Measurements from ENCODE around the gene ARHGEF17. TPM values are rescaled to one million over a fixed set of nuclear protein-coding genes. Genes with fewer than 3 reads are reported as not detected.
"Not testable (repeated sequence)": the region's sequence is repeated elsewhere in the genome, so short reads cannot be mapped to it uniquely, and the experiment has no call there.

The ARHGEF17 gene
- total RNA-seq, 2 donors from 2014 or later: 31.0 to 39.0 TPM

DNA sequence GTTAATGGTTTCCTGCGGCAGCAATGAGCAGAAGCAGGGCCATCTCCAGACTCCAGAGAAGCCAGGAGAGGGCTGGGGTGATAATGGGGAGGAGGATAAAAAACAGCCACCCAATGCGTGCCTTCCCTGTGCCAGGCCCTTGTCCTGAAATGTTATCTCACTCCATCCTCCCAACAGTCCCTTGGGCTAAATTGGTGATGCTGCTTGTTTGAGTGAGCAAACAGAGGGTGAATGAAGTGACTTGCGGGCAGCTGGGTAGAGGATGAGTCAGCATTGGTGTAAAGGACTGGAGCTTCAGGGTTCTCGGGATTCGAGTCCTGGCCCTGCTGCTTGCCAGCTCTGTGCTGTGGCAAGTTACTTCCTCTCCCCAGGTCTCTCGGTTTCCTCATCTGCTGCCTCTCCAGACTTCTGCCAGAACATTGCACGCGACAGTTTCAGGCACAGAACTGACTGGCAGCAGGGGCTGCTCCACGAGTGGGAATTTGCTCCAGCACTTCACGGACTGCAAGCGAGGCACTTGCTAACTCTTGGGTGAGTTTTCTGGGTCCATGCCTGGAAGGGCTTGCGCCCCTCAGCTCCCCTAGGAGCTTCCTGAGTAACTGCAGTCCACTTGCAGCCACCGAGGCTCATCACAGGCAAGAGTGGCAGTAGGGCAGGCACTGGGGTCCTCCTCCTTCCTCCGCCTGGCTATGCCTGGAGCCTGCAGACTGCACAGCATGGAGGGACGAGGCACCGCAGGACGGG, 36.0 kb upstream of the ARHGEF17 start, which contains the start of gene P2RY6:
TSS of gene P2RY6 (plus strand) at position 403 of the 744 bp plus-strand sequence. CDS start 24,181 bp downstream, outside the sequence.
- H3K27me3 Mint-ChIP-seq (ENCODE audit: insufficient read depth): peaks cover 4% of the 10 kb centered on the region
- Histone ChIP-seq H3K27me3 (ENCODE audit: control insufficient read depth, insufficient read depth, low read length, poor library complexity, severe bottlenecking) (no peaks in the 10 kb centered on the region), H3K4me3 (ENCODE audit: low read length) (no peak within 1 kb of the TSS), H3K9me3 (ENCODE audit: control insufficient read depth, low read length) (no peaks in the 10 kb centered on the region), H3K4me1 (ENCODE audit: control insufficient read depth, insufficient read depth, low read length) (peaks cover 13% of the 10 kb centered on the region), H3K9ac (ENCODE audit: extremely low read depth, low read length, poor library complexity, severe bottlenecking) (no peak within 1 kb of the TSS), H3K36me3 (ENCODE audit: control insufficient read depth, insufficient read depth, low read length) (no peaks in the 10 kb centered on the region), H3K27ac (ENCODE audit: low read depth, low read length) (no peak within 1 kb of the TSS)
- H3K9me3 Mint-ChIP-seq: no peaks in the 10 kb centered on the region
- TF ChIP-seq, protein P1, sequence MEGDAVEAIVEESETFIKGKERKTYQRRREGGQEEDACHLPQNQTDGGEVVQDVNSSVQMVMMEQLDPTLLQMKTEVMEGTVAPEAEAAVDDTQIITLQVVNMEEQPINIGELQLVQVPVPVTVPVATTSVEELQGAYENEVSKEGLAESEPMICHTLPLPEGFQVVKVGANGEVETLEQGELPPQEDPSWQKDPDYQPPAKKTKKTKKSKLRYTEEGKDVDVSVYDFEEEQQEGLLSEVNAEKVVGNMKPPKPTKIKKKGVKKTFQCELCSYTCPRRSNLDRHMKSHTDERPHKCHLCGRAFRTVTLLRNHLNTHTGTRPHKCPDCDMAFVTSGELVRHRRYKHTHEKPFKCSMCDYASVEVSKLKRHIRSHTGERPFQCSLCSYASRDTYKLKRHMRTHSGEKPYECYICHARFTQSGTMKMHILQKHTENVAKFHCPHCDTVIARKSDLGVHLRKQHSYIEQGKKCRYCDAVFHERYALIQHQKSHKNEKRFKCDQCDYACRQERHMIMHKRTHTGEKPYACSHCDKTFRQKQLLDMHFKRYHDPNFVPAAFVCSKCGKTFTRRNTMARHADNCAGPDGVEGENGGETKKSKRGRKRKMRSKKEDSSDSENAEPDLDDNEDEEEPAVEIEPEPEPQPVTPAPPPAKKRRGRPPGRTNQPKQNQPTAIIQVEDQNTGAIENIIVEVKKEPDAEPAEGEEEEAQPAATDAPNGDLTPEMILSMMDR (conservative IDR thresholded peaks at IDR 0.05): no peak
- no peaks in the 10 kb centered on the region for H3K36me3 Mint-ChIP-seq (ENCODE audit: low read depth)
- H3K27ac Mint-ChIP-seq: peak within 1 kb of the TSS; percentile 81
- WGBS, 2 experiments (ENCODE audit: insufficient coverage in 1 of 2, insufficient read length in 1 of 2): 88% methylated on average over 13 to 16 of the region's 17 CpGs
- H3K4me1 Mint-ChIP-seq: peaks cover 26% of the 10 kb centered on the region
- DNase-seq: peak; percentile 73
- H3K4me3 Mint-ChIP-seq: no peak within 1 kb of the TSS

DNA sequence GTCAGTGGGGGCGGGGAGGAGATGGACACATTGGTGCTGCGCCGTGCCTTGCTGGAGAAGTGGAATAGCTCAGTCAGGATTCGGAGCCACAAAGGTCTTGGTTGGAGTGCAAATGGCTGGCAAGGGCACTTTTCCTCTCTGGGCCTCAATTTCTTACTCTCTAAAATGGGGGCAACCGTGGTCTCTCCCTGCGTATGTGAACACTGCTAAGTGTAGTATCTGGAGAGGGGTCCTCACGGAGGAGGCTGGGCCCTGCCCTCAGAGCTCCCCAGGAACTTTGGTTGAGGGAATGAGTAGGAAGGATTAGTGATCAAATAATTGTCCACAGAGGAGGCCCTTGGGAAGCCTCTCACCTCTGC, 35.4 kb upstream of the ARHGEF17 start:
- H3K27me3 ChIP-seq (ENCODE audit: control insufficient read depth, insufficient read depth, low read length, poor library complexity, severe bottlenecking): no peaks in the 10 kb centered on the region
- H3K27ac Mint-ChIP-seq: peak overlapping the region; percentile 81
- no peaks in the 10 kb centered on the region for H3K27me3 Mint-ChIP-seq (ENCODE audit: insufficient read depth)
- TF ChIP-seq, protein P1 (conservative IDR thresholded peaks at IDR 0.05): no peak
- no peaks in the 10 kb centered on the region for H3K36me3 Mint-ChIP-seq (ENCODE audit: low read depth)
- no peak overlapping the region for H3K9ac ChIP-seq (ENCODE audit: extremely low read depth, low read length, poor library complexity, severe bottlenecking)
- no peaks in the 10 kb centered on the region for H3K9me3 ChIP-seq (ENCODE audit: control insufficient read depth, low read length)
- H3K4me1 Mint-ChIP-seq: peaks cover 32% of the 10 kb centered on the region
- H3K4me3 Mint-ChIP-seq: no peak overlapping the region
- no peak overlapping the region for H3K27ac ChIP-seq (ENCODE audit: low read depth, low read length)
- H3K9me3 Mint-ChIP-seq: no peaks in the 10 kb centered on the region
- DNase-seq: no peak
- H3K4me1 ChIP-seq (ENCODE audit: control insufficient read depth, insufficient read depth, low read length): peaks cover 13% of the 10 kb centered on the region
- H3K36me3 ChIP-seq (ENCODE audit: control insufficient read depth, insufficient read depth, low read length): no peaks in the 10 kb centered on the region
- H3K4me3 ChIP-seq (ENCODE audit: low read length): no peak overlapping the region
- WGBS, 2 experiments (ENCODE audit: insufficient coverage in 1 of 2, insufficient read length in 1 of 2): 94 to 100% methylated on average over 4 to 7 of the region's 7 CpGs

DNA sequence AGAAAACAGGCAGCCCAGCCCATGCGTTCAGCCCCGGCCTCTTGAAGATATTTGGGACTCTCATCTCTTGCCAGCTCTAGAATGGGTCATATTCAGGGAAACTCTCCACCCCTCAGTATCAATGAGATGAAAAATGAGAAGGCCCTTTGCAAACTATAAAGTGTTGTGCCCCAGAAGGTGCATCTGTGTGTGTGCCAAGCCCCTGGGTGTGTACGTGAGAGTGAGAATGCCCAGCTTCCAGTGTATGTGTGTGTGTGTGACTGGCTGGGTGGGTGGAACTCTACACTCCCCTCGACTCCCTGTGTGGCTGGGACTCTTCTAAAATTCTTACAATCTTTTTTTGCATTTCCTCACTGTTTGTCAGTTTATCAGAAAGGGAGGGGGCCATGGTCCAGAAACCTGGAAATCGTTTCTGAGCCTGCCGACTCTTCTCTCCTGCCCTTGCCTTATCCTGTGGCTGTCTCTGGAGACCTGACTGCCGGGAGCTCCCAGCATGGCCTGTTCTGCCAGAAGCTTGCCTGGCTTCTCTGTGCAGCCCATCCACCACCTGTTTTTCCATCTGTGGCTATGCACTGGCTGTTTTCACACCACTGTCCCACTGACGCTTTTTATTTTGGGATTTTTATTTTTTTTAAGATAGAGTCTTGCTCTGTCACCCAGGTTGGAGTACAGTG, 34.7 kb upstream of the ARHGEF17 start:
- Mint-ChIP-seq H3K27me3 (ENCODE audit: insufficient read depth) (no peaks in the 10 kb centered on the region), H3K4me1 (peaks cover 33% of the 10 kb centered on the region), H3K9me3 (no peaks in the 10 kb centered on the region), H3K4me3 (no peak overlapping the region), H3K27ac (no peak overlapping the region), H3K36me3 (ENCODE audit: low read depth) (no peaks in the 10 kb centered on the region)
- no peaks in the 10 kb centered on the region for H3K9me3 ChIP-seq (ENCODE audit: control insufficient read depth, low read length)
- DNase-seq: peak; percentile 40
- no peaks in the 10 kb centered on the region for H3K36me3 ChIP-seq (ENCODE audit: control insufficient read depth, insufficient read depth, low read length)
- no peak overlapping the region for H3K9ac ChIP-seq (ENCODE audit: extremely low read depth, low read length, poor library complexity, severe bottlenecking)
- no peaks in the 10 kb centered on the region for H3K27me3 ChIP-seq (ENCODE audit: control insufficient read depth, insufficient read depth, low read length, poor library complexity, severe bottlenecking)
- H3K4me1 ChIP-seq (ENCODE audit: control insufficient read depth, insufficient read depth, low read length): peaks cover 13% of the 10 kb centered on the region
- TF ChIP-seq, protein P1 (conservative IDR thresholded peaks at IDR 0.05): no peak
- H3K27ac ChIP-seq (ENCODE audit: low read depth, low read length): no peak overlapping the region
- no peak overlapping the region for H3K4me3 ChIP-seq (ENCODE audit: low read length)
- WGBS, 2 experiments (ENCODE audit: insufficient coverage in 1 of 2, insufficient read length in 1 of 2): 89 to 95% methylated on average over 4 to 7 of the region's 8 CpGs

- not testable (repeated sequence) for H3K4me3 Mint-ChIP-seq; H3K36me3 Mint-ChIP-seq (ENCODE audit: low read depth); H3K27me3 Mint-ChIP-seq (ENCODE audit: insufficient read depth); DNase-seq; H3K27me3 ChIP-seq (ENCODE audit: control insufficient read depth, insufficient read depth, low read length, poor library complexity, severe bottlenecking); H3K36me3 ChIP-seq (ENCODE audit: control insufficient read depth, insufficient read depth, low read length); H3K4me3 ChIP-seq (ENCODE audit: low read length); H3K9ac ChIP-seq (ENCODE audit: extremely low read depth, low read length, poor library complexity, severe bottlenecking); H3K27ac Mint-ChIP-seq; H3K9me3 ChIP-seq (ENCODE audit: control insufficient read depth, low read length); H3K9me3 Mint-ChIP-seq; H3K27ac ChIP-seq (ENCODE audit: low read depth, low read length)
- peaks cover 32% of the 10 kb centered on the region for H3K4me1 Mint-ChIP-seq
- H3K4me1 ChIP-seq (ENCODE audit: control insufficient read depth, insufficient read depth, low read length): peaks cover 13% of the 10 kb centered on the region
- WGBS, 2 experiments (ENCODE audit: insufficient coverage in 1 of 2, insufficient read length in 1 of 2): 93 to 98% methylated on average over 3 to 4 of the region's 4 CpGs
Measured at GRCh38 chr11:73274191-73274590, 33.9 kb upstream of the ARHGEF17 start.
